Measurements from ENCODE around the gene PXDN. TPM values are rescaled to one million over a fixed set of nuclear protein-coding genes. Genes with fewer than 3 reads are reported as not detected.

Gene PXDN
- total and polyA plus RNA-seq, 2 of the 4 experiments (the other 2 are of a cell fraction), result 153 to 332 TPM

DNA sequence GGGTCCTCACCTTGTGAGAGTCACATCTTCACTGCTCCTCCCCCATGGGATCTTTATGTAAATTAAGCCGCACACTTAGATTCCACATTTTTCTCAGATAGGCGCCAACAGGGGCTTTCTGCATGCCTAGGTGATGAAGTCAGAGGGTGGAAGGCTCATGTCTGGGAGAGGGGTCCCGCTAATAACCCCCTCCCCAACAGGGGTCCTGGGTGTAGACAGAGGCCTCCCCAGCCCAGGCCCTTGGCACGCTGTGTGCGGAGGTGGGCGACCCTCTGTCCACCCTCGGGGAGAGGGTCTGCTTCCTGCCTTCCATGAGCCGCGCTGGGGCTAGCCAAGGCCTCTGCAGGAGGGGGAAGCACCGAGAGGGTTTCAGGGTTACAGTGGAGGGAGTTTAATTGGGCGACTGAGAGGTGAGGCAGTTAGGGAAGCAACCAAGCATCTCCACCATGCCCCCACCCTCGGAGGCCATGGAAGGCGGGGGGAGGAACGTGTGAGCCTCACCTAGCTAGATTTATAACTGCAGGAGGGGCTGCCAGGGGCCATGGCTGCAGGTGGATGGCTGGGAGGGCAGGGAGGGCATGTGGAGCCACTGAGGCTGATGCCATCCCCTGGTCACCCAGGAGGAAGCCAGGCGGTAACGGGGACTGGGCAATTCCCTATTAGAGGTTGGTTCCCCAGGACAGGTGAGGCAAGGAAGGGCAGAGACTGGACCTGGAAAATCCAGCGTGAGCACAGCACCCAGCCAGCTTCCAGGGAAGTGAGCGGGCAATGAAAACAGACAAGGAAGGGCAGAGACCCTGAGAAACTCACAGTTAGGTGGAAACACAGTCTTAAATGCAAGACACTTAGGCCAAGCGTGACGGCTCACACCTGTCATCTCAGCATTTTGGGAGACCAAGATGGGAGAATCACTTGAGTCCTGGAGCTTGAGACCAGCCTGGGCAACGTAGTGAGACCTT, 7.7 kb upstream of the PXDN start (continued):
- no peak for TF ChIP-seq SMC3 (IDR thresholded peaks at IDR 0.05; ENCODE audit: low read depth, low read length)
- no peak for TF ChIP-seq BHLHE40 (IDR thresholded peaks at IDR 0.05; ENCODE audit: low read depth, low read length)
